PFSK-1 (cell line): Measurements from ENCODE around the gene B3GNT4.

Experiments
- FOXP2 ChIP-seq: optimal IDR thresholded peaks from 2 replicates; pipeline ENCODE3; 2011; ENCODE audit warnings: borderline replicate concordance, control low read depth, inconsistent platforms; ENCODE audit not compliant: insufficient read depth; ENCODE audit errors: extremely low read length, extremely low read depth
- POLR2AphosphoS5 ChIP-seq: IDR thresholded peaks from 2 replicates; pipeline ENCODE4 v1.6.1; 2012; ENCODE audit warnings: low read depth, mild to moderate bottlenecking, control low read depth, low read length, moderate library complexity
- REST ChIP-seq, 2 experiments: IDR thresholded peaks; 2 replicates each; pipeline versions ENCODE4 v1.6.1 to v1.8.0; 2011 to 2012; ENCODE audit warnings: low read depth in 2 of 2, low read length in 2 of 2, control low read depth in 1 of 2, inconsistent platforms in 1 of 2, mild to moderate bottlenecking in 1 of 2, moderate library complexity in 1 of 2; ENCODE audit not compliant: insufficient read depth in 1 of 2
- SIN3A ChIP-seq: IDR thresholded peaks from 2 replicates; pipeline ENCODE4 v1.6.1; 2012; ENCODE audit warnings: mild to moderate bottlenecking, low read length, moderate library complexity, borderline replicate concordance; ENCODE audit not compliant: insufficient read depth
- TAF1 ChIP-seq: IDR thresholded peaks from 2 replicates; pipeline ENCODE4 v1.6.1; 2012; ENCODE audit warnings: low read length, control low read depth, borderline replicate concordance; ENCODE audit not compliant: insufficient read depth

Gene B3GNT4

GRCh38 chr12:122226366-122227125, 23.0 kb downstream of the B3GNT4 start:
- TF ChIP-seq SIN3A = peak; percentile 84; the same call in 1 of the 2 replicates
- no peak for TF ChIP-seq TAF1
- peak; percentile 86 to 92 for TF ChIP-seq REST (IDR thresholded peaks at IDR 0.05; ENCODE audit: insufficient read depth in 1 of 2, low read depth in 2 of 2, low read length in 2 of 2)

GRCh38 chr12:122227341-122227740, 23.8 kb downstream of the B3GNT4 start:
- no peak for TF ChIP-seq REST (IDR thresholded peaks at IDR 0.05; ENCODE audit: insufficient read depth in 1 of 2, low read depth in 2 of 2, low read length in 2 of 2)
- TF ChIP-seq POLR2AphosphoS5 = no peak
- no peak for TF ChIP-seq TAF1
- TF ChIP-seq FOXP2 = no peak
- TF ChIP-seq SIN3A = no peak

GRCh38 chr12:122228092-122228491, 24.6 kb downstream of the B3GNT4 start:
- TF ChIP-seq FOXP2 (no peak), REST (IDR thresholded peaks at IDR 0.05; ENCODE audit: insufficient read depth in 1 of 2, low read depth in 2 of 2, low read length in 2 of 2) (peak in 1 of 2 experiments; percentile 58; a peak in 1 of 4 replicates), SIN3A (0 out of 2 replicates have a peak, but pooled peaks have one; percentile 10), POLR2AphosphoS5 (0 out of 2 replicates have a peak, but pooled peaks have one; percentile 22)

- TF ChIP-seq TAF1 (no peak), POLR2AphosphoS5 (no peak), SIN3A (no peak), REST (IDR thresholded peaks at IDR 0.05; ENCODE audit: insufficient read depth in 1 of 2, low read depth in 2 of 2, low read length in 2 of 2) (no peak), FOXP2 (no peak)
Measured at GRCh38 chr12:122230798-122231197, 27.3 kb downstream of the B3GNT4 start.

GRCh38 chr12:122232691-122233090, 29.2 kb downstream of the B3GNT4 start:
- TF ChIP-seq SIN3A = no peak
- no peak for TF ChIP-seq POLR2AphosphoS5
- TF ChIP-seq FOXP2 = no peak
- no peak for TF ChIP-seq TAF1
- TF ChIP-seq REST (IDR thresholded peaks at IDR 0.05; ENCODE audit: insufficient read depth in 1 of 2, low read depth in 2 of 2, low read length in 2 of 2) = no peak
